A673 (cell line): ENCODE measurements around the gene RP9.

ENCODE experiments used
- CTCF ChIP-seq: fragments of 300-800, 200-600 bp; sonication (generic); conservative IDR thresholded peaks from 2 replicates; pipeline ENCODE4 v1.5.1; 2017; ENCODE audit warnings: low read depth, mild to moderate bottlenecking, antibody characterized with exemption, low read length, moderate library complexity, mixed read lengths
- EZH2 ChIP-seq: fragments of 200-600 bp; sonication (generic); IDR thresholded peaks from 2 replicates; pipeline ENCODE4 v1.6.1; 2017; ENCODE audit warnings: borderline replicate concordance, low read depth, mild to moderate bottlenecking, mixed read lengths, antibody characterized with exemption, low read length; ENCODE audit not compliant: poor library complexity, severe bottlenecking

GRCh38 chr7:33137103-33137502 is 27.9 kb upstream of the RP9 start:
- TF ChIP-seq CTCF (no peak), EZH2 (no peak)
